ENCODE measurements around the gene CDH2. TPM values are rescaled to one million over a fixed set of nuclear protein-coding genes. Genes with fewer than 3 reads are reported as not detected.

CDH2 gene
- total RNA-seq, 1 experiment from 2014 or later, result 34.0 TPM

GRCh38 chr18:28152354-28152753, 24.6 kb downstream of the CDH2 start:
- Histone ChIP-seq H3K4me2 (ENCODE audit: low read length) (no peak overlapping the region), H2AFZ (ENCODE audit: low read length) (no peak overlapping the region), H3K4me3 (ENCODE audit: low read length) (no peak overlapping the region), H3F3A (ENCODE audit: low read length, unreplicated experiment) (no peaks in the 10 kb centered on the region), H3K4me1 (ENCODE audit: insufficient read depth, low read length) (no peaks in the 10 kb centered on the region), H3K9me2 (replicated peaks; ENCODE audit: low read length) (no peaks in the 10 kb centered on the region), H3K79me2 (ENCODE audit: low read length) (peaks cover 28% of the 10 kb centered on the region), H3K9me3 (ENCODE audit: low read length) (no peaks in the 10 kb centered on the region), H4K20me1 (ENCODE audit: low read length) (no peaks in the 10 kb centered on the region), H3K27me3 (ENCODE audit: low read length) (no peaks in the 10 kb centered on the region), H3K36me3 (ENCODE audit: low read depth, low read length) (no peaks in the 10 kb centered on the region), H3K27ac (ENCODE audit: low read length) (no peak overlapping the region), H3K9ac (ENCODE audit: low read length) (no peak overlapping the region)
- intact Hi-C loops (cut with micrococcal nuclease), result no loop called here
- ChIA-PET CTCF (no interaction called here), POLR2A (ENCODE audit: unreplicated experiment) (no interaction called here)
- ATAC-seq (no peak), DNase-seq (no peak)
- TF ChIP-seq EZH2 (IDR thresholded peaks at IDR 0.05; ENCODE audit: low read length, unreplicated experiment) (no peak), CTCF (conservative IDR thresholded peaks at IDR 0.05; ENCODE audit: low read depth, low read length) (no peak), EZH2phosphoT487 (IDR thresholded peaks at IDR 0.05; ENCODE audit: borderline replicate concordance, low read length) (no peak)
- no TSS peak for BruUV-seq (replicated peaks)

- ATAC-seq (no peak), DNase-seq (no peak)
- Histone ChIP-seq H3K9ac (ENCODE audit: low read length) (no peak overlapping the region), H3K4me3 (ENCODE audit: low read length) (no peak overlapping the region), H4K20me1 (ENCODE audit: low read length) (no peaks in the 10 kb centered on the region), H3K9me2 (replicated peaks; ENCODE audit: low read length) (no peaks in the 10 kb centered on the region), H3F3A (ENCODE audit: low read length, unreplicated experiment) (no peaks in the 10 kb centered on the region), H3K9me3 (ENCODE audit: low read length) (no peaks in the 10 kb centered on the region), H3K27me3 (ENCODE audit: low read length) (no peaks in the 10 kb centered on the region), H3K27ac (ENCODE audit: low read length) (no peak overlapping the region), H3K4me2 (ENCODE audit: low read length) (no peak overlapping the region), H3K79me2 (ENCODE audit: low read length) (peaks cover 22% of the 10 kb centered on the region), H2AFZ (ENCODE audit: low read length) (no peak overlapping the region), H3K4me1 (ENCODE audit: insufficient read depth, low read length) (no peaks in the 10 kb centered on the region), H3K36me3 (ENCODE audit: low read depth, low read length) (no peaks in the 10 kb centered on the region)
- POLR2A ChIA-PET (ENCODE audit: unreplicated experiment), result no interaction called here
- BruUV-seq (replicated peaks), result no TSS peak
- TF ChIP-seq EZH2phosphoT487 (IDR thresholded peaks at IDR 0.05; ENCODE audit: borderline replicate concordance, low read length), result no peak
- no peak for TF ChIP-seq EZH2 (IDR thresholded peaks at IDR 0.05; ENCODE audit: low read length, unreplicated experiment)
- no peak for TF ChIP-seq CTCF (conservative IDR thresholded peaks at IDR 0.05; ENCODE audit: low read depth, low read length)
- CTCF ChIA-PET, result no interaction called here
- intact Hi-C loops (cut with micrococcal nuclease), result no loop called here
These were observed 25.5 kb downstream of the CDH2 start for GRCh38 chr18:28151434-28151833.

- Histone ChIP-seq H3K9me3 (ENCODE audit: low read length) (no peaks in the 10 kb centered on the region), H3K4me3 (ENCODE audit: low read length) (no peak overlapping the region), H3K4me1 (ENCODE audit: insufficient read depth, low read length) (no peaks in the 10 kb centered on the region), H3K4me2 (ENCODE audit: low read length) (no peak overlapping the region), H3K9ac (ENCODE audit: low read length) (no peak overlapping the region), H2AFZ (ENCODE audit: low read length) (no peak overlapping the region), H4K20me1 (ENCODE audit: low read length) (no peaks in the 10 kb centered on the region), H3K27ac (ENCODE audit: low read length) (no peak overlapping the region), H3F3A (ENCODE audit: low read length, unreplicated experiment) (no peaks in the 10 kb centered on the region), H3K36me3 (ENCODE audit: low read depth, low read length) (no peaks in the 10 kb centered on the region), H3K27me3 (ENCODE audit: low read length) (no peaks in the 10 kb centered on the region), H3K9me2 (replicated peaks; ENCODE audit: low read length) (no peaks in the 10 kb centered on the region), H3K79me2 (ENCODE audit: low read length) (peaks cover 22% of the 10 kb centered on the region)
- CTCF ChIA-PET, result no interaction called here
- no peak for ATAC-seq
- no peak for TF ChIP-seq EZH2phosphoT487 (IDR thresholded peaks at IDR 0.05; ENCODE audit: borderline replicate concordance, low read length)
- TF ChIP-seq CTCF (conservative IDR thresholded peaks at IDR 0.05; ENCODE audit: low read depth, low read length), result no peak
- TF ChIP-seq EZH2 (IDR thresholded peaks at IDR 0.05; ENCODE audit: low read length, unreplicated experiment), result no peak
- no TSS peak for BruUV-seq (replicated peaks)
- intact Hi-C loops (cut with micrococcal nuclease), result no loop called here
- no peak for DNase-seq
- POLR2A ChIA-PET (ENCODE audit: unreplicated experiment), result no interaction called here
These were observed 26.0 kb downstream of the CDH2 start for GRCh38 chr18:28150925-28151324.

Measured in PC-3 (cell line).